Measurements from ENCODE around the gene FPR1. TPM values are rescaled to one million over a fixed set of nuclear protein-coding genes. Genes with fewer than 3 reads are reported as not detected.

FPR1 gene
- total RNA-seq, 3 donors from 2014 or later (not counting 1 experiment from before 2014, with no cell fraction given): 3.4 to 20.2 (median 6.4) TPM

DNA sequence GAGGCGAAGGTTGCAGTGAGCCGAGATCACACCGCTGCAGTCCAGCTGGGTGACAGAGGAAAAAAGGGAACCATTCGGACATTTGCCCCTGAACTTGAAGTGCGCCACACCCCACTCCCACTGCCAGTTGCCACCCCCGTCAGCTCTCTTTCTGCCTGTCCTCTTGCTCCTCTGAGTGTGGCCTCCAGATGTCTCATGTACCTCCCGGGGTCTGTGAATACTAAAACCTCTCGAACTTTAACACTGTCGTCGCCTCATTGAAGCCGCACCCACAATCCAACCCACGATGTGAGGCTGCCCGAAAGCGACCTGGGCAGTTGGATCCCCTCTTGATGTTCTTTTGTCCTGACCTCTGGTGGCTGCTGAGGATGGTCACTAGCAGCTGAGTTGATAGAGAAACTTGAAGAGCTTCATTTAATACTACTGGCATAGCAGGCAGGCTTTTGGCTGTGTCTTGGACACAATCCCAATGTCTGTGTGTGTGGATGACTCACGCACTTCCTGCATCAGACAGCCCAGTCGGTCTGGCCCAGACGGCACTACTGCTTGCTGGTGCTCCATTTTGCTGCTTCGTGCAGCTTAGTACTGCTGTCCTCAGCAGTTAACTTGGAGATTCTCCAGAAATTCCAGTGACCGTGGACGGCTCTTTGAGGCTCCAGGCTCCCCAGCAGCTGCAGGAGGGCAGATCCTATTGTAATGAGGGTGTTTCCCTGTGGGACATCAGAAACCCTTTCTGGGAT, 47.5 kb upstream of the FPR1 start:
- ATAC-seq (no peak), DNase-seq (no peak)
- H3K4me1 Mint-ChIP-seq: no peaks in the 10 kb centered on the region
- Histone ChIP-seq H3K4me1 (ENCODE audit: control insufficient read depth, insufficient read depth, low read length) (peaks cover 4% of the 10 kb centered on the region), H3K27me3 (ENCODE audit: control insufficient read depth, insufficient read depth, low read length) (no peaks in the 10 kb centered on the region), H3K36me3 (ENCODE audit: control insufficient read depth, insufficient read depth, low read length) (no peaks in the 10 kb centered on the region), H3K27ac (ENCODE audit: low read length) (no peak overlapping the region), H3K9me3 (ENCODE audit: control insufficient read depth, insufficient read depth, low read length) (peaks cover 4% of the 10 kb centered on the region), H3K4me3 (ENCODE audit: low read length) (no peak overlapping the region)
- TF ChIP-seq, protein P1, sequence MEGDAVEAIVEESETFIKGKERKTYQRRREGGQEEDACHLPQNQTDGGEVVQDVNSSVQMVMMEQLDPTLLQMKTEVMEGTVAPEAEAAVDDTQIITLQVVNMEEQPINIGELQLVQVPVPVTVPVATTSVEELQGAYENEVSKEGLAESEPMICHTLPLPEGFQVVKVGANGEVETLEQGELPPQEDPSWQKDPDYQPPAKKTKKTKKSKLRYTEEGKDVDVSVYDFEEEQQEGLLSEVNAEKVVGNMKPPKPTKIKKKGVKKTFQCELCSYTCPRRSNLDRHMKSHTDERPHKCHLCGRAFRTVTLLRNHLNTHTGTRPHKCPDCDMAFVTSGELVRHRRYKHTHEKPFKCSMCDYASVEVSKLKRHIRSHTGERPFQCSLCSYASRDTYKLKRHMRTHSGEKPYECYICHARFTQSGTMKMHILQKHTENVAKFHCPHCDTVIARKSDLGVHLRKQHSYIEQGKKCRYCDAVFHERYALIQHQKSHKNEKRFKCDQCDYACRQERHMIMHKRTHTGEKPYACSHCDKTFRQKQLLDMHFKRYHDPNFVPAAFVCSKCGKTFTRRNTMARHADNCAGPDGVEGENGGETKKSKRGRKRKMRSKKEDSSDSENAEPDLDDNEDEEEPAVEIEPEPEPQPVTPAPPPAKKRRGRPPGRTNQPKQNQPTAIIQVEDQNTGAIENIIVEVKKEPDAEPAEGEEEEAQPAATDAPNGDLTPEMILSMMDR (IDR thresholded peaks at IDR 0.05): no peak
- WGBS (ENCODE audit: insufficient coverage): 78% methylated on average over 20 of the region's 20 CpGs
- intact Hi-C loops (cut with micrococcal nuclease): no loop called here
- H3K27me3 Mint-ChIP-seq (ENCODE audit: low read depth in 2 of 2): peaks cover 0 to 14% of the 10 kb centered on the region in 2 donors
- no peak overlapping the region for H3K4me3 Mint-ChIP-seq
- H3K36me3 Mint-ChIP-seq: no peaks in the 10 kb centered on the region
- H3K27ac Mint-ChIP-seq: no peak overlapping the region
- H3K9me3 Mint-ChIP-seq: peaks cover 0 to 2% of the 10 kb centered on the region in 2 donors

DNA sequence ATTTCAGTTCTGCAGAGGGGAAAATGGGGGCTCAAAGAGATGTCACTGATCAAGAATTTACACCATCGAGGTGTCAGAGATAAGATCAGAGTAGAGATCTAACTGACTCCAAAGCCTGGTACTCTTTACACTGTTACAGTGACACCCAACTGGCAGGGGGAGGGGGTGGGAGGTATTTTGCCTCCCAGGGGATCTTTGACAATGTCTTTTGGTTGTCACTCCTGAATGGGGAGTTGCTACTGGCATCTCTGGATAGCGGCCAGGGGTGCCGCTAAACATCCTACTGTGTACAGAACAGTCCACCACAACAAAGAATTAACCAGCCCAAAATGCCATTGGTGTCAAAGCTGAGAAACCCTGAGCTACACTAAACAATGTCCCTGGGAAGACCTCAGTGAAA, 46.4 kb upstream of the FPR1 start:
- H3K36me3 ChIP-seq (ENCODE audit: control insufficient read depth, insufficient read depth, low read length): no peaks in the 10 kb centered on the region

DNA sequence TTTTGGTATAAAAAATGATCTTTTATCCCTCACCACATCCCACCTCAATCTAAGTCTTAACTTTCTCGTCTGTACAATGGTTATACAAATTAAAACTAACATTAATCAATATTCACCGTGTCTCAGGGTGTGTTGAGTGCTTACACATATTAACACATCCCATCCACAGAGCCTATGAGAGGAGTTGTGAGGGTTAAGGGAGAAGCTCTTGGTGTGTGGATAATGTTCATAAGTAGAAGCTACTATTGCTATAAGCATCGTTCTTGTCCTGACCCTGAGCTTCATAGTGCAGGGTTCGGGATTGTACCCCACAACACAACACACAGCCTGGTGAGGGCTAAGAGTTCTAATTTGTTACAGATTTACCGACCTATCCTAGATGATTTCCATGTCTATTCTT, 45.8 kb upstream of the FPR1 start:
- H3K27ac ChIP-seq (ENCODE audit: low read length): no peak overlapping the region
- no peaks in the 10 kb centered on the region for H3K36me3 ChIP-seq (ENCODE audit: control insufficient read depth, insufficient read depth, low read length)
- no peaks in the 10 kb centered on the region for H3K36me3 Mint-ChIP-seq
- peaks cover 4% of the 10 kb centered on the region for H3K4me1 ChIP-seq (ENCODE audit: control insufficient read depth, insufficient read depth, low read length)
- no peak overlapping the region for H3K27ac Mint-ChIP-seq
- no peaks in the 10 kb centered on the region for H3K27me3 ChIP-seq (ENCODE audit: control insufficient read depth, insufficient read depth, low read length)
- H3K4me1 Mint-ChIP-seq: no peaks in the 10 kb centered on the region
- H3K9me3 ChIP-seq (ENCODE audit: control insufficient read depth, insufficient read depth, low read length): peaks cover 7% of the 10 kb centered on the region
- TF ChIP-seq, protein P1 (IDR thresholded peaks at IDR 0.05): no peak
- peaks cover 0 to 14% of the 10 kb centered on the region in 2 donors for H3K27me3 Mint-ChIP-seq (ENCODE audit: low read depth in 2 of 2)
- peaks cover 0 to 2% of the 10 kb centered on the region in 2 donors for H3K9me3 Mint-ChIP-seq
- no peak for ATAC-seq
- intact Hi-C loops (cut with micrococcal nuclease): no loop called here
- 83% methylated on average over 1 of the region's 5 CpGs for WGBS (ENCODE audit: insufficient coverage)
- no peak overlapping the region for H3K4me3 ChIP-seq (ENCODE audit: low read length)
- DNase-seq: no peak
- no peak overlapping the region for H3K4me3 Mint-ChIP-seq

More for the DNA sequence above, 46.4 kb upstream of the FPR1 start:
- Mint-ChIP-seq H3K4me1 (no peaks in the 10 kb centered on the region), H3K27ac (no peak overlapping the region), H3K36me3 (no peaks in the 10 kb centered on the region), H3K27me3 (ENCODE audit: low read depth in 2 of 2) (peaks cover 0 to 14% of the 10 kb centered on the region in 2 donors), H3K4me3 (no peak overlapping the region), H3K9me3 (peaks cover 0 to 2% of the 10 kb centered on the region in 2 donors)
- TF ChIP-seq, protein P1 (IDR thresholded peaks at IDR 0.05): no peak
- WGBS (ENCODE audit: insufficient coverage): 67% methylated on average over 1 of the region's 3 CpGs
- peaks cover 4% of the 10 kb centered on the region for H3K4me1 ChIP-seq (ENCODE audit: control insufficient read depth, insufficient read depth, low read length)
- H3K4me3 ChIP-seq (ENCODE audit: low read length): no peak overlapping the region
- H3K27me3 ChIP-seq (ENCODE audit: control insufficient read depth, insufficient read depth, low read length): no peaks in the 10 kb centered on the region
- intact Hi-C loops (cut with micrococcal nuclease): no loop called here
- H3K27ac ChIP-seq (ENCODE audit: low read length): no peak overlapping the region
- peaks cover 4% of the 10 kb centered on the region for H3K9me3 ChIP-seq (ENCODE audit: control insufficient read depth, insufficient read depth, low read length)
- ATAC-seq (no peak), DNase-seq (no peak)

All from natural killer cell (primary cell).